ENCODE data around the gene LOXL4. TPM values are rescaled to one million over a fixed set of nuclear protein-coding genes. Genes with fewer than 3 reads are reported as not detected.

LOXL4 gene
- total and polyA plus RNA-seq, 2 donors from 2014 or later, result 3.4 to 15.1 TPM

DNA sequence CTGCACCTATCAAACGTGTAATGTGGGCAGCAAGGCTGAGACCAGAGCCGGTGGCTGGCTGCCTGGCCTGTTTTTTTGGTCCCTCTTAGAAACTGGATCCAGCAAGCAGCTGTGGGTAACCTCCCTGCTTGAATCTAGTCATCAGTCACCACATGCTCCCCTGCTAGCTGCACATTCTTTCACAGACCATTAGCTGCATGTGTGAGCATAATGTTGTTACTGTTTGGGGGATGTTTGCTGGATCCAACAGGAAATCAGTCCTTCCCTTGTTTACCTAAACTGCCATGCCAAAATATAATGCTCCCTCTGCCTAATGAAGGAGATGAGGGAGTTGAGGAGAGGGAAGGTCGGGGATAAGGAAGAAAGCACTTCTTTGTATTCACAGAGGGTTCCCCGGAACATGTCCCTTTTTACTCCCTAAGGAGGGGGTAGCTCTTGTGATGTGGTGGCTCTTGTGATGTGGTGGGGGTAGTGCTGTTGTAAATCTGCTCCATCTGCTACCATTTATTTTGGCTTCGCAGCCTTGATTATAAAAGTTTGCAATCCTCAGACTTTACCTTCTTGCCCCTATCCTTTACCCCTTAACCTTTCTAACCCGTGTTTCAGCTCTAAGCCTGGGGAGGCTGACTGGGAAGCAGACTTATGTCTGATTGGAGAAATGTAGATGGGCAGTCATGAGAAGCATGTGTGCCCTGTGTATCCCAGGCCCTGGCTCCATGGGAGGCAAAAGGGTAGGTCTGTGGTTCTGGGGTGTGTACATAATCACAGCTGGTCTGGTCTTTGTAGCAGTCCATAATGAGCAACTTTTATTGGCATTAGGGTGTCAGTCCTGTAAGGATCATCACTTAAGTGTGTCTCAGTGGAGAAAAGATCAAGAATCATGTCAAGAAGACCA, 20.8 kb downstream of the LOXL4 start:
- peak; percentile 81 to 95 (median 88) for DNase-seq

DNA sequence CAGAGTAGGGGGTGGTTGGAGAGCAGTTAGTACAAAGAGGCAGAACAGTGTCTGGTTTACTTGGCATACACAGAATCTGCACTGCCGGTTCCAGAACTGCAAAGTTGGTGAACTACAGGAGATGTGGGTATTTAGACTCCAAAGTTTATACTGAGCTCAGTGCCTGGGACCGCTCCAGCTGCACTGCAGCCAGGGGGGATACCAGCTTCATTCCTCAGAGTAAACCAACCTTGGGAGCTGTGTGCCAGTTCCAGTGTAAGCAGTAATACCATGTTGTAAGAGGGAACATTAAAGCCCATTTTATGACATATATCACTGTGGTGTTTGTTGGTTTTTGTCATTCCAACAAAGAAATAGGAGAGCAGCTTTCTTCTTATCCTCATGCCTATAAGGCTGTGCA, 23.4 kb downstream of the LOXL4 start:
- TF ChIP-seq, protein P1, sequence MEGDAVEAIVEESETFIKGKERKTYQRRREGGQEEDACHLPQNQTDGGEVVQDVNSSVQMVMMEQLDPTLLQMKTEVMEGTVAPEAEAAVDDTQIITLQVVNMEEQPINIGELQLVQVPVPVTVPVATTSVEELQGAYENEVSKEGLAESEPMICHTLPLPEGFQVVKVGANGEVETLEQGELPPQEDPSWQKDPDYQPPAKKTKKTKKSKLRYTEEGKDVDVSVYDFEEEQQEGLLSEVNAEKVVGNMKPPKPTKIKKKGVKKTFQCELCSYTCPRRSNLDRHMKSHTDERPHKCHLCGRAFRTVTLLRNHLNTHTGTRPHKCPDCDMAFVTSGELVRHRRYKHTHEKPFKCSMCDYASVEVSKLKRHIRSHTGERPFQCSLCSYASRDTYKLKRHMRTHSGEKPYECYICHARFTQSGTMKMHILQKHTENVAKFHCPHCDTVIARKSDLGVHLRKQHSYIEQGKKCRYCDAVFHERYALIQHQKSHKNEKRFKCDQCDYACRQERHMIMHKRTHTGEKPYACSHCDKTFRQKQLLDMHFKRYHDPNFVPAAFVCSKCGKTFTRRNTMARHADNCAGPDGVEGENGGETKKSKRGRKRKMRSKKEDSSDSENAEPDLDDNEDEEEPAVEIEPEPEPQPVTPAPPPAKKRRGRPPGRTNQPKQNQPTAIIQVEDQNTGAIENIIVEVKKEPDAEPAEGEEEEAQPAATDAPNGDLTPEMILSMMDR (IDR thresholded peaks at IDR 0.05; ENCODE audit: borderline replicate concordance, extremely low read depth, insufficient read depth), result no peak
- H3K9ac ChIP-seq (ENCODE audit: low read length in 3 of 3), result no peak overlapping the region
- no peak for FAIRE-seq
- no peak overlapping the region for H3K4me3 ChIP-seq (ENCODE audit: low read length in 3 of 3)
- no peak overlapping the region for H3K27ac ChIP-seq (ENCODE audit: low read depth in 2 of 2, low read length in 2 of 2)
- intact Hi-C loops (cut with DNase I), result no loop called here
- H3K36me3 ChIP-seq (ENCODE audit: control insufficient read depth in 2 of 3, insufficient read depth in 3 of 3, low read length in 3 of 3), result peaks cover 6 to 26% (median 13%) of the 10 kb centered on the region in 3 donors
- H3K4me1 ChIP-seq (ENCODE audit: control insufficient read depth in 2 of 3, insufficient read depth in 2 of 3, low read depth in 1 of 3, low read length in 3 of 3), result peaks cover 4 to 15% (median 9%) of the 10 kb centered on the region in 3 donors
- no peak for DNase-seq
- H3K27me3 ChIP-seq (ENCODE audit: control insufficient read depth, insufficient read depth, low read length), result no peaks in the 10 kb centered on the region
- no peaks in the 10 kb centered on the region for H3K9me3 ChIP-seq (ENCODE audit: control insufficient read depth in 2 of 3, insufficient read depth in 1 of 3, low read length in 3 of 3)

More for the DNA sequence above, 20.8 kb downstream of the LOXL4 start:
- Histone ChIP-seq H3K4me3 (ENCODE audit: low read length in 3 of 3) (no peak overlapping the region), H3K27me3 (ENCODE audit: control insufficient read depth, insufficient read depth, low read length) (no peaks in the 10 kb centered on the region), H3K36me3 (ENCODE audit: control insufficient read depth in 2 of 3, insufficient read depth in 3 of 3, low read length in 3 of 3) (peaks cover 6 to 30% (median 23%) of the 10 kb centered on the region in 3 donors), H3K9me3 (ENCODE audit: control insufficient read depth in 2 of 3, insufficient read depth in 1 of 3, low read length in 3 of 3) (no peaks in the 10 kb centered on the region), H3K9ac (ENCODE audit: low read length in 3 of 3) (no peak overlapping the region), H3K4me1 (ENCODE audit: control insufficient read depth in 2 of 3, insufficient read depth in 2 of 3, low read depth in 1 of 3, low read length in 3 of 3) (peaks cover 4 to 15% (median 9%) of the 10 kb centered on the region in 3 donors), H3K27ac (ENCODE audit: low read depth in 2 of 2, low read length in 2 of 2) (peak overlapping the region; percentile 29 to 30)
- intact Hi-C loops (cut with DNase I), result no loop called here
- no peak for FAIRE-seq
- TF ChIP-seq, protein P1 (IDR thresholded peaks at IDR 0.05; ENCODE audit: borderline replicate concordance, extremely low read depth, insufficient read depth), result no peak

DNA sequence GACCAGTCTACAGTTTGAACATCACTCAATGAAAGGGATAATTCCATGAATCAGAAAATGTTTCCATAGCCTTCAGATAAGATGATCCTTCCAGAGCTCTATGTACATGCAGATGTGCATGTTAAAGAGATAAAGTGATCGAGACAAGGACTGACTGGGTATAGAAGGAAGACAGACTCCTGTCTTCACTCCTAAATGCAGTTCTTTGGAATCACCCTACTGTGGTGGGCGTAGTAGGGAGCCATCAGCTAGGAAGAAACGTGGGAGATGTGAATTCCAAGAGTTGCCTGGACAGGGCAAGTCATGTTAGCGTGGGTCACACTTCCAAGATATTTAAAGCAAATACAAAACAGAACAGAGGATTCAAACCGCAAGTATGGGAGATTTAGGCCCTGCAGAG, 23.9 kb downstream of the LOXL4 start:
- FAIRE-seq, result no peak
- no peak overlapping the region for H3K9ac ChIP-seq (ENCODE audit: low read length in 3 of 3)
- TF ChIP-seq, protein P1 (IDR thresholded peaks at IDR 0.05; ENCODE audit: borderline replicate concordance, extremely low read depth, insufficient read depth), result no peak

More for the DNA sequence above, 23.9 kb downstream of the LOXL4 start:
- Histone ChIP-seq H3K27me3 (ENCODE audit: control insufficient read depth, insufficient read depth, low read length) (no peaks in the 10 kb centered on the region), H3K36me3 (ENCODE audit: control insufficient read depth in 2 of 3, insufficient read depth in 3 of 3, low read length in 3 of 3) (peaks cover 6 to 26% (median 13%) of the 10 kb centered on the region in 3 donors), H3K4me3 (ENCODE audit: low read length in 3 of 3) (no peak overlapping the region), H3K4me1 (ENCODE audit: control insufficient read depth in 2 of 3, insufficient read depth in 2 of 3, low read depth in 1 of 3, low read length in 3 of 3) (peaks cover 4 to 15% (median 9%) of the 10 kb centered on the region in 3 donors), H3K27ac (ENCODE audit: low read depth in 2 of 2, low read length in 2 of 2) (no peak overlapping the region), H3K9me3 (ENCODE audit: control insufficient read depth in 2 of 3, insufficient read depth in 1 of 3, low read length in 3 of 3) (no peaks in the 10 kb centered on the region)
- intact Hi-C loops (cut with DNase I), result no loop called here
- no peak for DNase-seq

All from kidney (tissue), 14 donors.